ENCODE results near the gene GIT1. TPM values are rescaled to one million over a fixed set of nuclear protein-coding genes. Genes with fewer than 3 reads are reported as not detected.

GIT1 gene
- total and polyA plus RNA-seq, 9 of the 15 experiments (the other 6 are each of a cell fraction or from before 2014, with no cell fraction given): 0.35 to 35.3 (median 17.1) TPM

GRCh38 chr17:29590411-29591145 lies 1.1 kb upstream of the GIT1 start:
- peaks cover 5% of the 10 kb centered on the region for H4K20me1 ChIP-seq (replicated peaks; ENCODE audit: control insufficient read depth, insufficient read depth, low read length)
- peak in 1 of 4 experiments; percentile 21 for DNase-seq (ENCODE audit: extremely low read depth in 1 of 4, low spot score in 3 of 4)
- H3K9me3 ChIP-seq (replicated peaks; ENCODE audit: control insufficient read depth, insufficient read depth, low read depth, low read length): no peaks in the 10 kb centered on the region
- H3K36me3 ChIP-seq (ENCODE audit: control insufficient read depth, insufficient read depth, low read length): no peaks in the 10 kb centered on the region
- peak; percentile 60 to 70; a peak in 3 of 4 replicates for TF ChIP-seq NRF1 (conservative IDR thresholded peaks at IDR 0.05 in 1 of 2, IDR thresholded peaks at IDR 0.05 in 1 of 2)
- TF ChIP-seq KDM1A (IDR thresholded peaks at IDR 0.05): peak; percentile 54 to 59; a peak in 2 of 4 replicates
- peak; percentile 78; the same call in 1 of the 2 replicates for TF ChIP-seq PHF21A (IDR thresholded peaks at IDR 0.05; ENCODE audit: borderline replicate concordance, low read depth)
- no peak for TF ChIP-seq MLX (CRISPR knock-in tag; conservative IDR thresholded peaks at IDR 0.05)
- 0 out of 2 replicates have a peak, but pooled peaks have one; percentile 28 for TF ChIP-seq POLR2G (IDR thresholded peaks at IDR 0.05; ENCODE audit: low read depth, low read length)
- H3K4me1 ChIP-seq (replicated peaks in 1 of 2; ENCODE audit: control insufficient read depth in 2 of 2, insufficient read depth in 2 of 2, low read length in 2 of 2): peaks cover 34 to 75% of the 10 kb centered on the region in 2 experiments
- peak overlapping the region; percentile 83 for H3K4me2 ChIP-seq (ENCODE audit: insufficient read depth, low read length)
- no peaks in the 10 kb centered on the region for H3K27me3 ChIP-seq (ENCODE audit: control insufficient read depth in 2 of 2, insufficient read depth in 2 of 2, low read length in 2 of 2)
- CTCF ChIA-PET (ENCODE audit: low intra/inter-chr PET ratio): interaction anchor here (0.7 to 2.3 kb wide), 2 partner anchors 11 to 221 kb away, joined by 3 to 19 read pairs; no protein-coding TSS in a partner anchor
- H3K4me3 ChIP-seq: no peak overlapping the region
- H3K27ac ChIP-seq (ENCODE audit: extremely low read depth, low read depth, low read length): peak overlapping the region; percentile 48; the same call in 1 of the 3 replicates
- ATAC-seq: no peak
- POLR2A ChIA-PET: interaction anchor here (0.7 kb wide), 1 partner anchor 10 kb away, joined by 4 read pairs; no protein-coding TSS in a partner anchor
- intact Hi-C loops (cut with micrococcal nuclease) (loop anchor here (2.0 to 5.0 kb wide), 2 partner anchors 198 to 298 kb away; partner anchors contain the start of gene TAOK1), in situ Hi-C loops (cut with MboI) (no loop called here)
- peak overlapping the region; percentile 95 for H2AFZ ChIP-seq (ENCODE audit: low read depth, low read length)
- H3K9me1 ChIP-seq (ENCODE audit: control insufficient read depth, insufficient read depth, low read length): peaks cover 2% of the 10 kb centered on the region
- no TSS peak for BruUV-seq (replicated peaks)
- FAIRE-seq: no peak
- WGBS (ENCODE audit: insufficient coverage, low coverage, missing lambda C conversion rate): 37% methylated on average over 13 of the region's 30 CpGs
- peaks cover 25% of the 10 kb centered on the region for H3K79me2 ChIP-seq (ENCODE audit: control insufficient read depth, insufficient read depth, low read length)
- peak overlapping the region; percentile 48 to 88; a peak in 3 of 4 replicates for H3K9ac ChIP-seq (ENCODE audit: insufficient read depth in 1 of 2, low read depth in 2 of 2, low read length in 2 of 2)

All from K562 (cell line).